Stimulated activated CD8-positive, alpha-beta memory T cell treated with anti-CD3 and anti-CD28 coated beads, Interleukin-7, amount 100 ng/mL, for 4 hours (primary cell): ENCODE results near the gene CST8.
"Not testable (repeated sequence)": the region's sequence is repeated elsewhere in the genome, so short reads cannot be mapped to it uniquely, and the experiment has no call there.

ENCODE experiments used
- DNase-seq, 2 donors: peaks; one replicate each; pipeline ENCODE4 v3.0.0-alpha.2; 2020; ENCODE audit warnings: low read depth in 2 of 2

Gene CST8, protein sequence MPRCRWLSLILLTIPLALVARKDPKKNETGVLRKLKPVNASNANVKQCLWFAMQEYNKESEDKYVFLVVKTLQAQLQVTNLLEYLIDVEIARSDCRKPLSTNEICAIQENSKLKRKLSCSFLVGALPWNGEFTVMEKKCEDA

DNA sequence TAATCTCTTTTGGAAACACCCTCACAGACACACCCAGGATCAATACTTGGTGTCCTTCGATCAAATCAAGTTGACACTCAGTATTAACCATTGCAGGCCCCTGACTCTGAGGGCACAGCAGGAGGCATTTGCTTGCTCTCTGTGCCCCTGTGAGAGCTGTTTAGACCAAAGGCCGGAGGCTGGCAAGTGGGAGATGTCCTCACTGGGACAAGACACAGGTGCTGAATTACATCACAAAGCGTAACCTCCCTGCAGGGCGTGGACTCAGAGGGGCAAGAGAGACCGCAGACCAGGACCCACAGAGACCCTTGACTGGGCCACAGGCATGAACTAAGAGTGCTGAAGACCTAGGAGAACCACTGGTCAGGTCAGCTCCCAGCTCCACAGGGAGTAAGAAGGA is at the start of gene CST8:
Gene CST8 (plus strand): TSS at position 301 of the 400 bp plus-strand sequence. CDS start 551 bp downstream, outside the sequence.
- no peak for DNase-seq

DNA sequence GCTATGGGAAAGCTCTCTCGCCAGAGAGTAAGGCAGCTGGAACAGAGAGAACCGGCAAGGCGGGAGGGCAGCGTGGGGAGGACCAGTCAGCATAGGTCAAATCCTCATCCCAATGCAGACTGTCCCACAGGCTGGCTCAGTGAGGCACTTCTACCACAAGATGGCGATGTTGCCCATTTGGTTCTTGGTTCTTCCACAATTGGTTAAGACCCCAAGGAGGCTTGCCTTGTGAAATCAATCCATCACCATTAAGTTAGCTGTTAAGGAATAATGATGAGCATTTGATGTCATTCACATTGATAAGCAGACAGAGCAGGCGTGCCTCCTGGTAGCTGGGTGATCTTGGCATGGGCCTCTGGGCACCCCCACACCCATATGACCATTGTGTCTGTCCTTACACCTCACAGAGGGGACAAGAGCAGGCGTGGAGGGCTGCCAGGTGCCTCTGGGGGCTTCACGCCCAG is 49.0 kb upstream of the CST8 start:
- DNase-seq = peak; percentile 25 to 44

DNA sequence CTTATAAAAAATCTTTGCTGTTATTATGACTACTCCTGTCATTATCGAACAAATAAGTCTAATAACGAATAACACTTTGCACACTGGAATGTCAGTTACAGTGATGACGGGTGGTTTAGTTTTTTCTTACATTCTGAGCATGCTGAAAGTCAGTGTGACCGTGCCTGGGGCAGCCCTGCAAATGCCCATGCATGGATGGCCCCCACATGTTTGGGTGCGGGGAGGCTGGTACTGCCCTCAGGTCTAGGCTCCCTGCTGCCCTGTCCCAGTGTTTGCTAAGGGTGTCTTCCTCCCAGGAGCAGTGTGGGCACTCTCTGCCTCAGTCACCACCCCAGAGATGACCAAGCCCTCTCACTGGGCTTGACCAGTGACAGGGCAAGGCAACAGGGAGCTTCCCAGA is 48.5 kb upstream of the CST8 start:
- DNase-seq = no peak

DNA sequence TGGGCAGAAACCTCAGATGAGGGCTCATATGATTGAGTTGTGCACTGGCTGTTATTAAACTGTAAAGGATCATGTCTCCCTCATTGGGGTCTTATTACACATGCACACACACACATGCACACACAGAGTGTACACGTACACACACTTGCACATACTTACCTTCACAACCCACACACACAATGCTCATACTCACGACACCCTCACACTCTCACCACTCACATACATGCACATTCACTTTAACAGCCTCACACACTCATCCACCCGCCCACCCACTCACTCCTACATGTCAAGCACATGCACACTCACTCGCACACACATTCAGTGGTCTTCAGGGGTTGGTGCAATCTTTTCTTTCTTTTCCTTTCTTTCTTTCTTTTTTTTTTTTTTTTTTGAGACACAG is 46.1 kb upstream of the CST8 start:
- DNase-seq = no peak

DNA sequence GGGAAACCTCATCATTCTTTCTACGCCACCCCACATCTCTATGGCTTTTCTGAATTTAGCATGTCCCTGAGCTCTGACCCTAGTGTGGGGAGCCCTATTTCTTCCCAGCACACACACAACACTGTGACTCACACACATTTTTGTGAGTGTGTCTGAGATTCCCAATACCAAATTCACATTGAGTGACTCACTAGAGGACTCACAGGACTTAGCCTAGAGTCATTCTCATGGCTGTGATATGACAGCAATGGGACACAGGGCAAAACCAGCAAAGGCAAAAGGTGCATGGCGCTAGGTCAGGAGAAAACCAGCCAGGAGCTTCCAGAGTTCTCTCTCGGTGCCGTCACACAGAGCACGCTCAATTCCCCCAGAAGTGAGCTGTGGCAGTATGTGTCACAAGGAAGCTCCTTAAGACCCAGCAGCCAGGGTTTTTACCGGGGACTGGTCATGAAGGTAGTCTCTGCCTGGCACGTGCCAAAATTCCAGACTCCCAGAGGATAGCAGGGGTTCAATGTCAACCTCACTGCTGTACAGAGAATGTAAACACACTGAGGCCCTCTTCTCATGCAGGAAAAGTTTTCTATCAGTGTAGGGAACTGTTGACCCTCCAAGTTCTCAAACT is 45.2 kb upstream of the CST8 start:
- DNase-seq = no peak

DNA sequence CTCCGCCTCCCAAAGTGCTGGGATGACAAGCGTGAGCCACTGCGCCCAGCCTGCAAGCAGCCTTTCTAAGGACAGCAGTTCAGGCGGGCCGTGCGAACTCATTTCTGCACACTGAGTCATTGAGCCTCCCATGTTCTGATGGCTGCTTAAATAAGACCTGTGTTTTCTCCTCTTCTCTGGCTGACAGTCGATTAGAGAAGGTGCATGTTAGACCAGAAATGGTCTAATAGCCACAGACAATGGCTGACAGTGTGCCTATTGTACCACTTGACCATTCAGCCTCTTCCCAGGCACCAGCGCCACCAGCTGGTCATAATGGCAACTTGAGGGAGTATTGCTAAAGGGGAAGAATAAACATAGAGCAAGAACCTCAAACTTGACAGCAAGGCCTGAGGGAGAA is 44.4 kb upstream of the CST8 start:
- no peak for DNase-seq

DNA sequence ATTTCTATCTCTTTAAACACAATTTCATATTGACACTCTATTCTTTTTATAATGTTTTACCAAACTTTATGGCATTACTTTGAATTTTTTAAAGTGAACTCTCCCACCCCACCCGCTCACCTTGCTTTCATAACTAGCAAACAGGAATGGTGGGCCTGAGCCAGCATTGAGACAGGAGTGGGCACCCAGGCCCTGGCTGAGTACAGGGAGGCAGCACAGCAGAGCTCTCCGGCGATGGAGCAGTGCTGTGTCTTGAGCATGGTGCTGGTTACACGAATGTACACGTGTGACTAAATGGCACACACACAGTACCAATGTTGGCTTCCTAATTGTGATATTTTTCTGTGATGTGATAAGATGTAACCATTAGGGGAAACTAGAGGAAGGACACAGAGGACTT is 42.8 kb upstream of the CST8 start:
- no peak for DNase-seq

DNA sequence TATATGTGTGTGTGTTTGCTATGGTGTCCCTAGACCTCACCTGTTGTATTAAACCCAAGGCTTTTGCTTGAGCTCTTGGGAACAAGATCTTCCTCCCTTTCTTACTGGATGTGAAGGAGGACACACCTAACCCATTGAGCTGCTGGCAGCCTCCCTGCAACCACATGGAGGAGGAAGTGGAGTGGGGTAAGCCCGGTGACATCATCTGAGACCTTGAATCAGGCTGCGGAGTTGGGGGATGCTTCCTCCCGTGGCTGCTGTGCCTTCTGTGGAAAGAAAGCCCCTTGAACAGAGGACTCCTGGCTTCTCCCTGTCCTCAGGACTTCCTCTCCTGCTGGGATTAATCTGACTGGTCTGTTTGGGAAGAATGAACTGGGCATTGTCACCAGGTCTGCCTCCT is 41.5 kb upstream of the CST8 start:
- no peak for DNase-seq

DNA sequence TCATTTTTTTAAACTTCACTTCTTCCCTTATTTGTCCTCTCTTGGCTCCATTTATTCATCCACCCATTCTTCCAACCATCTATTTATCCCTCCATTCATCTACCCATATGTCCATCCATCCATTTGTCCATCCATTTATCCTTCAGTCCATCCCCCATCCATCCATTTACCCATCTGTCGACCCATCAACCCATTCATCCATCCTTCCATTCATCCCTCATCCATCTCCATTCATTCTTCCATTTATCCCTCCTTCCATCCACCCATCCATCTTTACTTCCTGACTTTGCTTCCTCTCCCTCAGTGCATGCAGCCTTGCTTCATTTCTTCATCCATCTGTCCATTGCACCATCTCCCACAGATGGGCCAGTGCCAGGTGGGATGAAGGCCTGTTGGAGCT is 40.0 kb upstream of the CST8 start:
- no peak for DNase-seq

DNA sequence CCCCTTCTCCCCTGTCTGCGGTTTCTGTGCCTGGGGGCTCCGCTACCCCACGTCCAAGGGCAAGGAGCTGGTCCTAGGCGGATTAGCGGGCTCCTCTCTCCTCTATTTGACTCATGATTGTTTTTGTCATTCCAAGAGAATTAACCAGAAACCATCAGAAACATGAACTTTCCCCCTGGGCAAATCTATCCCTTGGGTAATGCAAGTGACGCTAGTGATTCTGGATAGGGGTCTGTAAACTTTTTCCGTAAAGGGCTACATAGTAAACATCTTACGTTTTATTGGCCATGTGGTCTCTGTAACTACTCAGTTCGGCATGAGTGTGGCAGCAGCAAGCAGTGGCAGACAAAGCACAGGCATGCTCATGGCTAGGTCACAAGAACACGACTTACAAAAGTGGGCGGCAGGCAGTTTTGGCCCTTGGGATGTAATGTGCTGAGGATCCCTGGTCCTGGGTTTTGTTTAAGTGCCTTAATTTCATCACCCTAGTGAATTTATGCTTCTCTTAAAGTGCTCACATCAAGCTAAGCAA is 38.9 kb upstream of the CST8 start:
- DNase-seq = no peak

DNA sequence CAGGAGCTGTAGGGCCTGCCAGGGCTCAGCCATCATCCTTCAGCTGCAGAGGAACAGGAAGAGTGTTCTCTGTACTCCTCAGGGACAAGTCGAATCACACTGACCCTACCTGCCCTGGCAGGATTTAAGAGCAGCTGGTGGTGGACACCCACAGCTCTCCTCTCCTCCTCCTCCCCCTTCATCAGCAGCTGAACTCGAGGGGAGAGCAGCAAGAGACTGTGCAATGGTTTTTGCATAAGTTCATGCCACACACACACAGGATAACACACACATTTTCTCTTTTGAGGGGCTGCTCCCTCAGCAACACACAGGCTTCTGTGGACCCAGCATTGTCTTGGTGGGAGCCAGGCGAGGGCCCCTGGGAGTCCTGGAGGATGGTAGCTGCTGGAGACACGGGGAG is 38.1 kb upstream of the CST8 start, which contains the start of gene CST11:
Gene CST11 (minus strand): TSS at position 101 of the 400 bp plus-strand sequence. CDS start 65 bp downstream, at position 36.
- DNase-seq = no peak

DNA sequence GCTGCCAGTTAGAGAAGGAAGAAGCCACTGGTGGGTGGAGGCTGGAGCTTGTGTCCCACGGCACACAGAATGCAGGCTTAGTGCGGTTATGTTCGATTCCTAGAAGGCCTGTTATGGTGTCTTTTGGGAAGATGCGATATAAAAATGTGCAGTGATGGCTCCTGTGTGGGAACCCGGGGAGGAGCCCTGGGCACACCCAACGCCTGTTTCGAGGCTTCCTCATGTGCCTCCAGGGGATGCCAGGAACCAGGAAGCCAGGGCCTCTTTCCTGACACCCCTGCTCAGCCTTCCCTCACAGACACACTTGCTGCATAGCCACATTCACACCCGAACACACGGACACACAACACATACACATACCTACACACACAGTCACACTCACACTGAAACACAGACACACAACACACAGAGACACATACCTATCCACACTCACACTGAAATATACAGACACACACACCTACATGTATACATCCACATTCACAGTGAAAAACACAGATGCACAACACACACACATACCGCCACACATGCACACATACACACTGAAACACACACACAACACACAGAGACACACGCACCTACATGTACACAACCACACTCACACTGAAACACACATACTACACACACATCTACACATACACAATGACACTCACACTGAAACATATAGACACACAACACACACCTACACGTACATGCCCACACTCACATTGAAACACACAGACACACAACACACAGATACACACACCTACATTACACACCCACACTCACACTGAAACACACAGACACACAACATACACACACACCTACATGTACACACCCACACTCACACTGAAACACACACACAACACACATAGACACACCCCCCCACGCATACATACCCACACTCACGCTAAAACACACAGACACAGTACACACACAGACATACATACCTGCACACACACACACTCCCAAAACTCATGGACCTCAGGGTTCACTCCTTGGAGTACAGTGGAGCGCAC is 37.1 kb upstream of the CST8 start:
- no peak for DNase-seq

DNA sequence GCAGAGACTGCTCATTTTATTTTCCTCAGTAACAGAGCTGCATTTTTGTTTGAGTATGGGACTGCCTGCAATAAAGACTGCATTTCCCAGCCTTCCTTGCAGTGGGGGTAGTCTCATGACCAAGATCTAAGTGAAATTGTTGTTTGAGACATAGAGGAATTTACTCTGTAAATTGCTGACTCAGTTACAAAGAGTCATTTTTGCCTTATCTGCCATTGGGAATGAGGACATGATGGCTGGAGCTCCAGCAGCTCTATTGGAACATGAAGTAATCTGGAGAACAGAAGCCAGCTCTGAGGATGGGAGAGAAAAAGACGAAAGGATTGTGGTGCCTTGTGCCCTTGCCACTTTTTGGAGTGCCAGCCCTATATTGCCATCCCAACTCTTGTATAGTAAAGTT is 36.1 kb upstream of the CST8 start:
- no peak for DNase-seq

DNA sequence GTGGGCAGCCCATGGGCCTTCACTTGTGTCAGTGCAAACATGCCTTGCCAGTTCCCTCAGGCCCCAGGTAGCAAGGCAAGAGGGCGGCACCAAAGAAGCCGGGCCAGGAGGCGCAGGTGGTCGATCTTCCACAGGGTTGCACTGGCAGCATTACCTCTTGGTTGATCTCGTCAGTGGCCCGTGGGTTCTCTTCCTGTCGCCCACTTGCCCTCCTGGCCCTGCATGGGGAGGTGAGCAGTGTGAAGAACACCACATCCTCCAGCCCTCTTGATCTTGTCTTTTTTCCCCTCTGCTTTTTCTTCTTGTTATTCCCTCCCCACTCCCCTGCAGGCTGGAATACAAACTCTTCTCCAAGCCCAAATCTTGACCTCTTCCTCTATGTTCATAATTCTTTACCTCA is 35.3 kb upstream of the CST8 start:
- no peak for DNase-seq

DNA sequence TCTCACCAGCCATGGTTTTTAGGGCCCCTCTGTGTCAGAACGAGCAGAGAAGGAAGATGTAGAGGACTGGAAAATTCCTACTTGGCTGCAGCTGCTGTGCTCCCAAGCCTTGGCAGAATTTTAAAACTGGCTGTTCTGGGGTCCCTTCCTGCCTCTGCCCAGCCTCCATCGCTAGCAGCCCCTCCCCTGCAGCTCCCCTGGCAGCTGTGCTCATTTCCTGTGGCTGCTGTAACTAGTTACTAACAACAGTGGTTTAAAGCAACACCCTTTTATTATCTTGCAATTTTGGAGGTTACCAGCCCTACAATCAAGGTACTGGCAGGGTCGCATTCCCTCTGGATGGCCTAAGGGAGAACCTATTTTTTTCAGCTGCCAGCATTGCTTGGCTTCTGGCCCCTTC is 34.5 kb upstream of the CST8 start:
- no peak for DNase-seq

DNA sequence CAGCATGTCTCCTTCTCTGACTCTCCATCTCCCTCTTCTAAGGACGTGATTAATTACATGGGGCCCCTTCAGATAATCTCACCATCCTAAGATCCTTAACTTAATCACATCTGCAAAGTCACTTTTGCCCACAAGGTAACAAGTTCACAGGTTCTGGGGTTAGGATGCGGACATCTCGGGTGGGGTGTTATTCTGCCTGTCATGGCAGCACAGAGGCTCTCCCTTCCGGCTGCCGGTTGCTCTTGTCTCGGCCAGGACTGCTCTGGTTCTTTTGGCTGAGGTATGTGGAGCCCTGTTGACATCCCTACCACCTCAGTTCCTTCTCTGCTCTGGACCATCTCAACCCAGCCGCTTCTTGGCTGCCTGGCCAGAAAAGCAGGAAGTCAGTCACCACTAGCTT is 34.0 kb upstream of the CST8 start:
- DNase-seq = no peak

DNA sequence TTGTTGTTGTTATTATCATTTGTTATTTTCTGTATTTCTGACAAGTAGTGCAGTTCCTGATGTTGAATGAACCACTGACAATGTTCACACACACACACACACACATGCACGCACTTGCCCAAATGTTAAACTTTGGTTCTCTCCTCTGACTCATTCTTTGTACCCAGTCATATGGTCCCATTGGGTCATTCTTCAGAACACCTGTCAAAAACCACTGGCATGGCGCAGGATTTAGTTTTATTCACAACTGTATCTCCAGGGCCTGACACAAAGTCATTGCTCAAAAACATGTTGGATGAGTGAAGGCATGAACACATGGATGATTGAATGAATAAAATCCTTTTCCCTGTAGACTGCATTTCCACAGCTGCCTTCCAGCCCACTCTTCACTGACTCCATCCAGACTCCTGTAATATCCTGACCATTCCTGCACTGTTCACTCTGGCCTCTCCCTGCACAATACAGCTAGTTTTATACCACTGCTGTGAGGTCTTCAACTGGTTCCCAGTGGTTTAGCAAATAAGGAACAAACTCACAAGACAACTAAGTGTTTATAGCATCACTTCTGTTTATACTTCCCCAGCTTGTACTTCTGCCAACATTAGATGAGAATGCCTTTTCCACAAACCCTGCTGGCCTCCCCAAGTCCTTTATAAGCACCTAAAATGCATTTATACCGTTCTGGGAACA is 31.3 kb upstream of the CST8 start:
- no peak for DNase-seq

DNA sequence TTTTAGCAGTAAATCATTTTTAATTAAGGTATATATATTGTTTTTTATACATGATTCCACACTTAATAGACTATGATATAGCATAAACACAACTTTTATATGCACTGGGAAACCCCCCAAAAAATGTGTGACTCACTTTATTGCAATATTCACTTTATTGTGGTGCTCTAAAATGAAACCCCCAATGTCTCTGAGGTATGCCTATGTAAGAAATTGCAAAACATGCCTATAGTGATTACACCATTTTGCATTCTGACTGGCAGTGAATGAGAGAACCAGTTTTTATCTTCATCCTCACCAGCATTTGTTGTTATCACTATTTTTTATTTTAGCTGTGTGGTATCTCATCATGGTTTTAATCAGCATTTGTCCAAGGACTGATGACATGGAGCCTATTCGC is 29.7 kb upstream of the CST8 start:
- no peak for DNase-seq

DNA sequence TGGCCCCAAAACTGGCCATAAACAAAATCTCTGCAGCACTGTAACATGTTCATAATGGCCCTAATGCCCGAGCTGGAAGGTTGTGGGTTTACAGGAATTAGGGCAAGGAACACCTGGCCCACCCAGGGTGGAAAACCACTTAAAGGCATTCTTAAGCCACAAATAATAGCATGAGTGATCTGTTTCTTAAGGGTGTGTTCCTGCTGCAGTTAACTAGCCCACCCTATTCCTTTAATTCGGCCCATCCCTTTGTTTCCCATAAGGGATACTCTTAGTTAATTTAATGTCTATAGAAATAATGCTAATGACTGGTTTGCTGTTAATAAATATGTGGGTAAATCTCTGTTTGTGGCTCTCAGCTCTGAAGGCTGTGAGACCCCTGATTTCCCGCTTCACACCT is 24.0 kb upstream of the CST8 start:
- DNase-seq = not testable (repeated sequence)

DNA sequence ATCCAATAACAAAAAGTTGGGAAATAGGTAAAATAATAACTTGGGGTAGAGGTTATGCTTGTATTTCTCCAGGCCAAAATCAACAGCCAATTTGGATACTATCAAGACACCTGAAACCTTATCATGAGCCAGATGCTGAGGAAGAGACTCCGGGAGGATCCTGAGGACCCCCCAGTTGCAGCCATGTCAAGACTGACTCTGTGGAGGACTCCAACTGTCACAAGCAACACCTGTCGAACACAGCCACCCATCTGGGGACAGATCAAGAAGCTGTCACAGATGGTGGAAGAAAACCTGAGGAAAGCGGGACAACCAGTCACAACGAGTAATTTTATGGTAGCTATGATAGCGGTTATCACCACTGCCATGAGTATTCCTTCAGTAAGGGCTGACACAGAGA is 18.6 kb upstream of the CST8 start:
- DNase-seq = not testable (repeated sequence)

DNA sequence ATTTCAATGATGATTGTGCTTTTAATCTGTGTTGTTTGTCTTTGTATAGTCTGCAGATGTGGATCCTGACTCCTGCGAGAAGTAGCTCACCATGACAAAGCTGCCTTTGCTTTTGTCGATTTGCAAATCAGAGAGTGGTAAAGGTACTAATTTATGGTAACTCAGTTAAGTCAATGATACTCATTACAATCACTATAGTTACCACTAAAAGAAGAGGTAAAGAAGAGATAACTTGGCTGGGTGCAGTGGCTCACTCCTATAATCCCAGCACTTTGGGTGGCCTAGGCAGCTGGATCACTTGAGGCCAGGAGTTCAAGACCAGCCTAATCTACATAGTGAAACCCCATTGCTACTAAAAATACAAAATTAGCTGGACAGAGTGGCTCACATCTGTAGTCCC is 17.6 kb upstream of the CST8 start:
- not testable (repeated sequence) for DNase-seq

DNA sequence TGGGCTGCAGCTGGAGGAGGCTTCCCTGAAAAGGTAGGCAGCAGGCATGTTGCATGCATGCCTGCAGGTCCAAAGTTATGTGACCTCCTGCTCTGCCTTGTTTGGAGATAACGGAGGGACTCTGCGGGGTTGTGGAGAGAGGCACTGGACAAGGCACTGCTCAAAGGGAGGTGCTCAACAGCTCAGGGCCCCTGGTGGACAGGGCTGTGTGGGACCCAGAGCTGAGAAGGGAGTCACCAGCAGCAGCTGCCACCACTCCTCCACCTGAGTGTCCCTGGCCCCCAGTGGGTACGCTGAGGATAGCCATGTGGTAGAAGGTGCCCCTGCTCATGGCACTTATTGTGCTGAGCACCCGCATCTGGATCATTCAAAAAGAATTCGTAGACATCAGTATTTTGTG is 15.5 kb upstream of the CST8 start:
- no peak for DNase-seq
